ENCODE measurements around the gene ELOA.

ELOA gene

GRCh38 chr1:23736437-23737134 lies 6.7 kb upstream of the ELOA start:
- H3K9me3 ChIP-seq (ENCODE audit: control insufficient read depth, insufficient read depth, low read depth, low read length) = no peaks in the 10 kb centered on the region
- H3K9ac ChIP-seq (ENCODE audit: low read length) = no peak overlapping the region
- H3K27me3 ChIP-seq (ENCODE audit: control insufficient read depth, insufficient read depth, low read length) = no peaks in the 10 kb centered on the region
- no peaks in the 10 kb centered on the region for H3K4me1 ChIP-seq (ENCODE audit: control insufficient read depth, insufficient read depth, low read length)
- no peak overlapping the region for H3K4me3 ChIP-seq (ENCODE audit: low read depth, low read length)
- H3K27ac ChIP-seq (ENCODE audit: low read depth, low read length) = no peak overlapping the region
- H3K36me3 ChIP-seq (ENCODE audit: control insufficient read depth, insufficient read depth, low read length) = no peaks in the 10 kb centered on the region

- H3K36me3 ChIP-seq (ENCODE audit: control insufficient read depth, insufficient read depth, low read length) = peaks cover 5% of the 10 kb centered on the region; the same call in 1 of the 2 replicates
- H3K27me3 ChIP-seq (ENCODE audit: control insufficient read depth, insufficient read depth, low read length) = no peaks in the 10 kb centered on the region
- H3K4me1 ChIP-seq (ENCODE audit: control insufficient read depth, insufficient read depth, low read length) = peaks cover 13% of the 10 kb centered on the region
- no peak overlapping the region for H3K4me3 ChIP-seq (ENCODE audit: low read depth, low read length)
- no peaks in the 10 kb centered on the region for H3K9me3 ChIP-seq (ENCODE audit: control insufficient read depth, insufficient read depth, low read depth, low read length)
- H3K27ac ChIP-seq (ENCODE audit: low read depth, low read length) = no peak overlapping the region
- H3K9ac ChIP-seq (ENCODE audit: low read length) = no peak overlapping the region
Observed at GRCh38 chr1:23741609-23742008, 1.7 kb upstream of the ELOA start.

GRCh38 chr1:23742670-23743286 lies 493 bp upstream of the ELOA start:
- Histone ChIP-seq H3K36me3 (ENCODE audit: control insufficient read depth, insufficient read depth, low read length) (peaks cover 16% of the 10 kb centered on the region), H3K4me3 (ENCODE audit: low read depth, low read length) (peak overlapping the region; percentile 99), H3K9me3 (ENCODE audit: control insufficient read depth, insufficient read depth, low read depth, low read length) (no peaks in the 10 kb centered on the region), H3K27me3 (ENCODE audit: control insufficient read depth, insufficient read depth, low read length) (no peaks in the 10 kb centered on the region), H3K4me1 (ENCODE audit: control insufficient read depth, insufficient read depth, low read length) (peaks cover 13% of the 10 kb centered on the region), H3K9ac (ENCODE audit: low read length) (peak overlapping the region; percentile 95), H3K27ac (ENCODE audit: low read depth, low read length) (peak overlapping the region; percentile 85)

GRCh38 chr1:23745515-23745914 lies 2.2 kb downstream of the ELOA start:
- Histone ChIP-seq H3K4me1 (ENCODE audit: control insufficient read depth, insufficient read depth, low read length) (peaks cover 13% of the 10 kb centered on the region), H3K4me3 (ENCODE audit: low read depth, low read length) (no peak overlapping the region), H3K9ac (ENCODE audit: low read length) (no peak overlapping the region), H3K27me3 (ENCODE audit: control insufficient read depth, insufficient read depth, low read length) (no peaks in the 10 kb centered on the region), H3K36me3 (ENCODE audit: control insufficient read depth, insufficient read depth, low read length) (peaks cover 38% of the 10 kb centered on the region), H3K9me3 (ENCODE audit: control insufficient read depth, insufficient read depth, low read depth, low read length) (no peaks in the 10 kb centered on the region), H3K27ac (ENCODE audit: low read depth, low read length) (no peak overlapping the region)

GRCh38 chr1:23748016-23748415 lies 4.7 kb downstream of the ELOA start:
- Histone ChIP-seq H3K36me3 (ENCODE audit: control insufficient read depth, insufficient read depth, low read length) (peaks cover 63% of the 10 kb centered on the region), H3K4me3 (ENCODE audit: low read depth, low read length) (no peak overlapping the region), H3K27me3 (ENCODE audit: control insufficient read depth, insufficient read depth, low read length) (no peaks in the 10 kb centered on the region), H3K27ac (ENCODE audit: low read depth, low read length) (no peak overlapping the region), H3K9ac (ENCODE audit: low read length) (no peak overlapping the region), H3K4me1 (ENCODE audit: control insufficient read depth, insufficient read depth, low read length) (peaks cover 5% of the 10 kb centered on the region), H3K9me3 (ENCODE audit: control insufficient read depth, insufficient read depth, low read depth, low read length) (no peaks in the 10 kb centered on the region)

- Histone ChIP-seq H3K4me3 (ENCODE audit: low read depth, low read length) (no peak overlapping the region), H3K27me3 (ENCODE audit: control insufficient read depth, insufficient read depth, low read length) (no peaks in the 10 kb centered on the region), H3K4me1 (ENCODE audit: control insufficient read depth, insufficient read depth, low read length) (no peaks in the 10 kb centered on the region), H3K27ac (ENCODE audit: low read depth, low read length) (no peak overlapping the region), H3K36me3 (ENCODE audit: control insufficient read depth, insufficient read depth, low read length) (peaks cover 92% of the 10 kb centered on the region), H3K9me3 (ENCODE audit: control insufficient read depth, insufficient read depth, low read depth, low read length) (no peaks in the 10 kb centered on the region), H3K9ac (ENCODE audit: low read length) (no peak overlapping the region)
Observed at GRCh38 chr1:23751050-23751814, 8.0 kb downstream of the ELOA start.

- H3K36me3 ChIP-seq (ENCODE audit: control insufficient read depth, insufficient read depth, low read length) = peaks cover 94% of the 10 kb centered on the region
- H3K9ac ChIP-seq (ENCODE audit: low read length) = no peak overlapping the region
- H3K27ac ChIP-seq (ENCODE audit: low read depth, low read length) = no peak overlapping the region
- H3K9me3 ChIP-seq (ENCODE audit: control insufficient read depth, insufficient read depth, low read depth, low read length) = no peaks in the 10 kb centered on the region
- H3K4me1 ChIP-seq (ENCODE audit: control insufficient read depth, insufficient read depth, low read length) = no peaks in the 10 kb centered on the region
- H3K27me3 ChIP-seq (ENCODE audit: control insufficient read depth, insufficient read depth, low read length) = no peaks in the 10 kb centered on the region
- H3K4me3 ChIP-seq (ENCODE audit: low read depth, low read length) = no peak overlapping the region
Observed at GRCh38 chr1:23751815-23752200, 8.5 kb downstream of the ELOA start.

- no peaks in the 10 kb centered on the region for H3K4me1 ChIP-seq (ENCODE audit: control insufficient read depth, insufficient read depth, low read length)
- H3K27me3 ChIP-seq (ENCODE audit: control insufficient read depth, insufficient read depth, low read length) = no peaks in the 10 kb centered on the region
- H3K27ac ChIP-seq (ENCODE audit: low read depth, low read length) = no peak overlapping the region
- H3K36me3 ChIP-seq (ENCODE audit: control insufficient read depth, insufficient read depth, low read length) = peaks cover 95% of the 10 kb centered on the region
- H3K9ac ChIP-seq (ENCODE audit: low read length) = no peak overlapping the region
- H3K4me3 ChIP-seq (ENCODE audit: low read depth, low read length) = no peak overlapping the region
- H3K9me3 ChIP-seq (ENCODE audit: control insufficient read depth, insufficient read depth, low read depth, low read length) = no peaks in the 10 kb centered on the region
Observed at GRCh38 chr1:23752909-23753308, 9.6 kb downstream of the ELOA start.

- H3K36me3 ChIP-seq (ENCODE audit: control insufficient read depth, insufficient read depth, low read length) = peaks cover 98% of the 10 kb centered on the region
- H3K27ac ChIP-seq (ENCODE audit: low read depth, low read length) = no peak overlapping the region
- H3K4me3 ChIP-seq (ENCODE audit: low read depth, low read length) = no peak overlapping the region
- H3K9ac ChIP-seq (ENCODE audit: low read length) = no peak overlapping the region
- no peaks in the 10 kb centered on the region for H3K27me3 ChIP-seq (ENCODE audit: control insufficient read depth, insufficient read depth, low read length)
- no peaks in the 10 kb centered on the region for H3K9me3 ChIP-seq (ENCODE audit: control insufficient read depth, insufficient read depth, low read depth, low read length)
- no peaks in the 10 kb centered on the region for H3K4me1 ChIP-seq (ENCODE audit: control insufficient read depth, insufficient read depth, low read length)
Observed at GRCh38 chr1:23756676-23757075, 13.4 kb downstream of the ELOA start.

GRCh38 chr1:23757812-23758211 lies 14.5 kb downstream of the ELOA start:
- Histone ChIP-seq H3K27ac (ENCODE audit: low read depth, low read length) (no peak overlapping the region), H3K4me3 (ENCODE audit: low read depth, low read length) (no peak overlapping the region), H3K36me3 (ENCODE audit: control insufficient read depth, insufficient read depth, low read length) (peaks cover 89% of the 10 kb centered on the region), H3K4me1 (ENCODE audit: control insufficient read depth, insufficient read depth, low read length) (no peaks in the 10 kb centered on the region), H3K9ac (ENCODE audit: low read length) (no peak overlapping the region), H3K27me3 (ENCODE audit: control insufficient read depth, insufficient read depth, low read length) (no peaks in the 10 kb centered on the region), H3K9me3 (ENCODE audit: control insufficient read depth, insufficient read depth, low read depth, low read length) (no peaks in the 10 kb centered on the region)

- H3K36me3 ChIP-seq (ENCODE audit: control insufficient read depth, insufficient read depth, low read length) = peaks cover 88% of the 10 kb centered on the region
- no peaks in the 10 kb centered on the region for H3K27me3 ChIP-seq (ENCODE audit: control insufficient read depth, insufficient read depth, low read length)
- H3K4me1 ChIP-seq (ENCODE audit: control insufficient read depth, insufficient read depth, low read length) = no peaks in the 10 kb centered on the region
- no peak overlapping the region for H3K4me3 ChIP-seq (ENCODE audit: low read depth, low read length)
- no peak overlapping the region for H3K27ac ChIP-seq (ENCODE audit: low read depth, low read length)
- no peak overlapping the region for H3K9ac ChIP-seq (ENCODE audit: low read length)
- H3K9me3 ChIP-seq (ENCODE audit: control insufficient read depth, insufficient read depth, low read depth, low read length) = no peaks in the 10 kb centered on the region
Observed at GRCh38 chr1:23759277-23759676, 16.0 kb downstream of the ELOA start.

Data from HUES6 (cell line).